AG04449 (cell line): Measurements from ENCODE around the gene ZNF138.

Experiments
- CTCF ChIA-PET: fragments of 350-600 bp; formaldehyde crosslinking; extraction: SDS; loops from one replicate; lab custom pipeline; 2021; ENCODE audit warnings: antibody characterized with exemption; lab: Yijun Ruan, JAX
- POLR2A ChIA-PET: fragments of 400-600, 350-600 bp; formaldehyde crosslinking; extraction: SDS; loops from one replicate; lab custom pipeline; 2020; ENCODE audit warnings: antibody characterized with exemption, inconsistent platforms; lab: Yijun Ruan, JAX
- DNase-seq: peaks from one replicate; pipeline ENCODE4 v3.0.0-alpha.2; 2010; ENCODE audit warnings: low read depth, low spot score
- H3K4me3 ChIP-seq: 2 replicates; pipeline ENCODE4 v1.5.1; 2011; ENCODE audit warnings: low read depth, mild to moderate bottlenecking, control low read depth, low read length
- CTCF ChIP-seq: IDR thresholded peaks from one replicate; pipeline ENCODE4 v1.5.1; 2011; ENCODE audit warnings: mild to moderate bottlenecking, moderate library complexity, low read length, control low read depth, inconsistent platforms; ENCODE audit not compliant: insufficient read depth; ENCODE audit errors: missing control alignments

Gene ZNF138

GRCh38 chr7:64873155-64873500 lies 78.9 kb downstream of the ZNF138 start:
- ChIA-PET POLR2A (no interaction called here), CTCF (no interaction called here)
- DNase-seq = no peak
- no peak overlapping the region for H3K4me3 ChIP-seq
- no peak for TF ChIP-seq CTCF

- DNase-seq = no peak
- no peak overlapping the region for H3K4me3 ChIP-seq
- ChIA-PET POLR2A (no interaction called here), CTCF (no interaction called here)
- TF ChIP-seq CTCF = no peak
Measured at GRCh38 chr7:64873517-64873916, 79.3 kb downstream of the ZNF138 start.

GRCh38 chr7:64874114-64874513 lies 79.9 kb downstream of the ZNF138 start:
- H3K4me3 ChIP-seq = no peak overlapping the region
- CTCF ChIA-PET = no interaction called here
- POLR2A ChIA-PET = no interaction called here
- no peak for DNase-seq
- no peak for TF ChIP-seq CTCF

- no peak overlapping the region for H3K4me3 ChIP-seq
- POLR2A ChIA-PET = no interaction called here
- no peak for DNase-seq
- CTCF ChIA-PET = no interaction called here
- TF ChIP-seq CTCF = no peak
Measured at GRCh38 chr7:64874562-64875250, 80.5 kb downstream of the ZNF138 start.

GRCh38 chr7:64875258-64875657 lies 81.0 kb downstream of the ZNF138 start:
- ChIA-PET CTCF (no interaction called here), POLR2A (no interaction called here)
- no peak for TF ChIP-seq CTCF
- no peak for DNase-seq
- H3K4me3 ChIP-seq = no peak overlapping the region

- no peak for DNase-seq
- CTCF ChIA-PET = no interaction called here
- POLR2A ChIA-PET = no interaction called here
- no peak overlapping the region for H3K4me3 ChIP-seq
- TF ChIP-seq CTCF = no peak
Measured at GRCh38 chr7:64875658-64876406, 81.6 kb downstream of the ZNF138 start.
